Measurements from ENCODE around the gene SPOCK1.

SPOCK1 gene

GRCh38 chr5:137054335-137054734, 444.8 kb downstream of the SPOCK1 start:
- H3K4me3 ChIP-seq (replicated peaks; ENCODE audit: insufficient read depth, low read length): no peak overlapping the region
- no peak for DNase-seq (ENCODE audit: low read depth in 1 of 2, low spot score in 1 of 2)
- no peak overlapping the region for H3K27ac ChIP-seq (replicated peaks)
- H3K27me3 ChIP-seq (ENCODE audit: insufficient read depth, poor library complexity, severe bottlenecking): no peaks in the 10 kb centered on the region
- TF ChIP-seq GABPA (IDR thresholded peaks at IDR 0.05; ENCODE audit: low read depth): no peak
- TF ChIP-seq, protein P1, sequence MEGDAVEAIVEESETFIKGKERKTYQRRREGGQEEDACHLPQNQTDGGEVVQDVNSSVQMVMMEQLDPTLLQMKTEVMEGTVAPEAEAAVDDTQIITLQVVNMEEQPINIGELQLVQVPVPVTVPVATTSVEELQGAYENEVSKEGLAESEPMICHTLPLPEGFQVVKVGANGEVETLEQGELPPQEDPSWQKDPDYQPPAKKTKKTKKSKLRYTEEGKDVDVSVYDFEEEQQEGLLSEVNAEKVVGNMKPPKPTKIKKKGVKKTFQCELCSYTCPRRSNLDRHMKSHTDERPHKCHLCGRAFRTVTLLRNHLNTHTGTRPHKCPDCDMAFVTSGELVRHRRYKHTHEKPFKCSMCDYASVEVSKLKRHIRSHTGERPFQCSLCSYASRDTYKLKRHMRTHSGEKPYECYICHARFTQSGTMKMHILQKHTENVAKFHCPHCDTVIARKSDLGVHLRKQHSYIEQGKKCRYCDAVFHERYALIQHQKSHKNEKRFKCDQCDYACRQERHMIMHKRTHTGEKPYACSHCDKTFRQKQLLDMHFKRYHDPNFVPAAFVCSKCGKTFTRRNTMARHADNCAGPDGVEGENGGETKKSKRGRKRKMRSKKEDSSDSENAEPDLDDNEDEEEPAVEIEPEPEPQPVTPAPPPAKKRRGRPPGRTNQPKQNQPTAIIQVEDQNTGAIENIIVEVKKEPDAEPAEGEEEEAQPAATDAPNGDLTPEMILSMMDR (IDR thresholded peaks at IDR 0.05; ENCODE audit: insufficient read depth, low read length): no peak
- no peak for TF ChIP-seq REST (IDR thresholded peaks at IDR 0.05; ENCODE audit: insufficient replicate concordance, low read depth)
- TF ChIP-seq SPI1 (IDR thresholded peaks at IDR 0.05; ENCODE audit: borderline replicate concordance, low read depth): no peak
- no peak for TF ChIP-seq POLR2AphosphoS5 (IDR thresholded peaks at IDR 0.05; ENCODE audit: low read depth)

DNA sequence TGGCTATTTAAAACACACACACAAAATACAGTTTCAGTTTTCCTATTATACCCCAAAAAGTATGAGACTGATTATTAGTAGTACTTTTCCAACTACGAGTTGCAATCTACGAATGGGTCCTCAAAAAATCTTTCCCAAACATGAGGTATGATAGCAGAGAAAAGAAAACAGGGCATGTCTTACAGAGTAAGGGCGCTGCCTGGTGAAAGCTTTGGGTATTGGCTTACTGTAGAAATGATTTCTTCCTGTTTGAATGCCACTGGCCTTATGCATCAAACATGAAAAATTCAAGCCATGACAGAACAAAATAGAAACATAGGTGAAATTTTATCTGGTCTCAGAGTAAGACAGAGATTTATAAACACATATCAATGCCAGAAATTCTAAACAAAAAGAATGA, 448.0 kb downstream of the SPOCK1 start:
- no peak for DNase-seq (ENCODE audit: low read depth in 1 of 2, low spot score in 1 of 2)
- TF ChIP-seq REST (IDR thresholded peaks at IDR 0.05; ENCODE audit: insufficient replicate concordance, low read depth) (no peak), GABPA (IDR thresholded peaks at IDR 0.05; ENCODE audit: low read depth) (no peak), POLR2AphosphoS5 (IDR thresholded peaks at IDR 0.05; ENCODE audit: low read depth) (no peak), SPI1 (IDR thresholded peaks at IDR 0.05; ENCODE audit: borderline replicate concordance, low read depth) (no peak)
- TF ChIP-seq, protein P1 (IDR thresholded peaks at IDR 0.05; ENCODE audit: insufficient read depth, low read length): no peak
- Histone ChIP-seq H3K4me3 (replicated peaks; ENCODE audit: insufficient read depth, low read length) (no peak overlapping the region), H3K27me3 (ENCODE audit: insufficient read depth, poor library complexity, severe bottlenecking) (no peaks in the 10 kb centered on the region), H3K27ac (replicated peaks) (no peak overlapping the region)

- Histone ChIP-seq H3K4me3 (replicated peaks; ENCODE audit: insufficient read depth, low read length) (no peak overlapping the region), H3K27me3 (ENCODE audit: insufficient read depth, poor library complexity, severe bottlenecking) (no peaks in the 10 kb centered on the region), H3K27ac (replicated peaks) (no peak overlapping the region)
- no peak for DNase-seq (ENCODE audit: low read depth in 1 of 2, low spot score in 1 of 2)
- TF ChIP-seq, protein P1 (IDR thresholded peaks at IDR 0.05; ENCODE audit: insufficient read depth, low read length): no peak
- no peak for TF ChIP-seq GABPA (IDR thresholded peaks at IDR 0.05; ENCODE audit: low read depth)
- TF ChIP-seq SPI1 (IDR thresholded peaks at IDR 0.05; ENCODE audit: borderline replicate concordance, low read depth): no peak
- TF ChIP-seq POLR2AphosphoS5 (IDR thresholded peaks at IDR 0.05; ENCODE audit: low read depth): no peak
- no peak for TF ChIP-seq REST (IDR thresholded peaks at IDR 0.05; ENCODE audit: insufficient replicate concordance, low read depth)
Measured at GRCh38 chr5:137040641-137041340, 458.3 kb downstream of the SPOCK1 start.

All from HL-60 (cell line).